Loucy (cell line): ENCODE results near the gene NCKAP5.

Source experiments
- CTCF ChIP-seq: fragments of 200-600 bp; sonication (generic); conservative IDR thresholded peaks from 2 replicates; pipeline ENCODE4 v1.5.1; 2014; ENCODE audit warnings: mild to moderate bottlenecking, antibody characterized with exemption, low read length
- EZH2phosphoT487 ChIP-seq: fragments of 200-600 bp; IDR thresholded peaks from 2 replicates; pipeline ENCODE4 v1.6.1; 2018; ENCODE audit warnings: antibody characterized with exemption, mild to moderate bottlenecking, moderate library complexity, borderline replicate concordance

- TF ChIP-seq CTCF (no peak), EZH2phosphoT487 (no peak)
These were observed 189.2 kb downstream of the NCKAP5 start for GRCh38 chr2:133378928-133379549.
